Dedifferentiated amniotic fluid mesenchymal stem cell (primary cell): ENCODE data around the gene ZNF888.
"Not testable (repeated sequence)": the region's sequence is repeated elsewhere in the genome, so short reads cannot be mapped to it uniquely, and the experiment has no call there.

Source experiments
- DNase-seq: peaks from one replicate; pipeline ENCODE4 v3.0.0-alpha.2; 2016; ENCODE audit errors: extremely low spot score

Gene ZNF888

GRCh38 chr19:52922841-52923777 lies at the start of gene ZNF888:
TSS of gene ZNF888 (minus strand) at chr19:52923428. CDS start at chr19:52917873, 5,555 bp downstream.
- peak; percentile 62 for DNase-seq

- no peak for DNase-seq
Observed at GRCh38 chr19:52967772-52968171, 44.5 kb upstream of the ZNF888 start.

GRCh38 chr19:52963247-52963618 lies 40.0 kb upstream of the ZNF888 start:
- peak; percentile 15 for DNase-seq

DNA sequence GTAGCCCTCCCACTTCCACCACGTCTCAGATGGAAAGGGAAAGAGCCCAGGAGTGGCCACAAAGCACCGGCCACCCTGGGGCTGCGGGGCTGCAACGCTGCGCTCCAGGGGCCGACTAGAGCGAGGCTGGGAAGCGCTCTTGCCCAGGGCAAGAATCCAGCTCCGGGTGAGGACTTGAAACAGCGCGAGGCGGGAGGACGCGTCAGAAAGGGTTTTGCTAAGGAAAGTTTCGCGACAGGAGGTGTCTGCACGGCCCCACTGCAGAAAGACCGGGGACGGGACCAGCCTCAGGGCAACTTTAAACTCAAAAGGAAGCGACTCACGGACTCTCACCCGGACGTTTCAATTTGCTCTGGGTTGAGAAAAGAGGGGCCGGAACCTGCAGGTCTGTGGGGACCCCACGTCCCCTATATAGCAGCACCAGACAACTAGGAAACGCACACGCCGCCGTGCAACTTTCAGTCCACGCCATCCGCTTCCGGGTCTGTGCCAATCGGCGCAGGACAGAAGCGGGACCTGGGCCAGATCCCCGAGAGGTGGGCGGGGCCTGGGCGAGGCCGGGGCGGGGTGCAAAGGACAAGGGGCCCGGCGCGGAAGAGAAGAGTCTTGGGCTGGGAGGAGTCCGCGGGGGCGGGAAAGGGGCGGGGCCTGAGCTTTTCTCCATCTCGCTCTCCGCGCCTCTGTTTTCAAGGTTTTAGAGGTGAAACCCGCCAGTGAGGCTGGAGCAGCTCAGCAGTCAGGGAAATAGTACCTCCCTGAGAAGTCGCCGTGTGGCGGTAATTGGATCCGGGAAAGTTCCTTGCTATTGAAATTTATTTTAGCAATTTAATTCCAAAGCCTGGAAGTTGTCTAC lies 39.4 kb upstream of the ZNF888 start, which contains the start of gene ZNF816:
Gene ZNF816 (minus strand): TSS at position 488 of the 853 bp plus-strand sequence. CDS start 6,792 bp downstream, outside the sequence.
- peak; percentile 91 for DNase-seq

GRCh38 chr19:52961981-52962380 lies 38.8 kb upstream of the ZNF888 start:
- no peak for DNase-seq

GRCh38 chr19:52959613-52960295 lies 36.5 kb upstream of the ZNF888 start:
- DNase-seq = no peak

GRCh38 chr19:52957591-52957990 lies 34.4 kb upstream of the ZNF888 start:
- DNase-seq = no peak

DNA sequence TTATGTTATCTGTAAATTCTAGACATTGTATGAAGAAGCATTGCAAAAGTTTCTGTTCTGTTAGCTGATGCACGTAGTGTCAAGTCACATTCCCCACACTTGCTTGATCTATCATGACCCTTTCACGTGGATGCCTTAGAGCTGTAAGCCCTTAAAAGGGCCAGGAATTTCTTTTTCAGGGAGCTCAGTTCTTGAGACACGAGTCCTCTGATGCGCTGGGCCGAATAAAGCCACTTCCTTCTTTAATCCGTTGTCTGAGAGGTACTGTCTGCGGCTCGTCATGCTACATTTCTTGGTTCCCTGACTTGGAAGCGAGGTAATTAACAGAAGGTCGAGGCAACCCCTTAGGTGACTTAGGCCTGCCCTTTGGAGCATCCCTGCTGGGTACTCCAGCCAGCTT lies 33.7 kb upstream of the ZNF888 start:
- no peak for DNase-seq

DNA sequence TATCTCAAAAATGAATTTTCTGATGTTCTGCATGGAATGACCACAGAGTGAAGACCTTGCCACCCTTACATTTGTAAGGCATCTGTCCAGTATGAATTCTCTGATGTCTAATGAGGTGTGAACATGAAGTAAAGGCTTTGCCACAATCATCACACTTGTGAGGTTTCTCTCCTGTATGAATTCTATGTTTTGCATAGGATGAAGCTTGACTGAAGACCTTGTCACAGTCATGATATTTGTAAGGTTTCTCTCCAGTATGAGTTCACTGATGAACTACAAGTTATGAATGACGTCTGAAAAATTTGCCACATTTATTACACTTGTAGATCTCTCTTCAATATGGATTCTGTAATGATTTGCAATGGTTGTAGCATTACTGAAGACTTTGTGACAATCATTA lies 26.2 kb upstream of the ZNF888 start:
- no peak for DNase-seq

DNA sequence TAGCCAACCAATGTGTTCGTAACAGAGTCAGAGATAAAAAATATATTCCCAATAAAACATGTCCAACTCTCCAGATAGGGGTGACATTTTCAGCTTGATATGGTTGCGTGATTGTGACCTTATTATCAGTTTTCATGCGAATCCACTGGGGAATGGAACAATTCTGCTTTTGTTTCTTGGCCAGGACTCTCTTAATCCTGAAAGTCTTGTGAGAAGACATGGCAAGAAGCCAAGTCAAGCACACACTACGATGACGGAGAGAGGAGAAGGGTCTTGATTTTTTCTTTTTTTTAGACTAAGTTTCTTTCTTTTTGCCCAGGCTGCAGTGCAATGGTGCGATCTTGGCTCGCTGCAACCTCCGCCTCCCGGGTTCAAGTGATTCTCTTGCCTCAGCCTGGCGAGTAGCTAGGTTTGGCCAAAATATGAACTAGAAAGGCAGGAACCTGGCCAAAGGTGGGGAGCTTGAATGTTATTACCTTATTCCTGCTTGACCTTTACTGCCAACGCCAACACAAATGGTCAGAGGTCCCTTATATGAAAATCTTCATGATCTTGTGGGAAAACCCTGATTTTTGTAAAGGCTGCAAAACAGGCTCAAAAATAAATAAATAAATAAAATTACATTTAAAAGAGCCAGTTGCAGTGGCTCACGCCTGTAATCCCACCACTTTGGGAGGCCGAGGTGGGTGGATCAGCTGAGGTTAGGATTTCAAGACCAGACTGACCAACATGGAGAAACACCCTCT lies 25.0 kb upstream of the ZNF888 start:
- DNase-seq = no peak

DNA sequence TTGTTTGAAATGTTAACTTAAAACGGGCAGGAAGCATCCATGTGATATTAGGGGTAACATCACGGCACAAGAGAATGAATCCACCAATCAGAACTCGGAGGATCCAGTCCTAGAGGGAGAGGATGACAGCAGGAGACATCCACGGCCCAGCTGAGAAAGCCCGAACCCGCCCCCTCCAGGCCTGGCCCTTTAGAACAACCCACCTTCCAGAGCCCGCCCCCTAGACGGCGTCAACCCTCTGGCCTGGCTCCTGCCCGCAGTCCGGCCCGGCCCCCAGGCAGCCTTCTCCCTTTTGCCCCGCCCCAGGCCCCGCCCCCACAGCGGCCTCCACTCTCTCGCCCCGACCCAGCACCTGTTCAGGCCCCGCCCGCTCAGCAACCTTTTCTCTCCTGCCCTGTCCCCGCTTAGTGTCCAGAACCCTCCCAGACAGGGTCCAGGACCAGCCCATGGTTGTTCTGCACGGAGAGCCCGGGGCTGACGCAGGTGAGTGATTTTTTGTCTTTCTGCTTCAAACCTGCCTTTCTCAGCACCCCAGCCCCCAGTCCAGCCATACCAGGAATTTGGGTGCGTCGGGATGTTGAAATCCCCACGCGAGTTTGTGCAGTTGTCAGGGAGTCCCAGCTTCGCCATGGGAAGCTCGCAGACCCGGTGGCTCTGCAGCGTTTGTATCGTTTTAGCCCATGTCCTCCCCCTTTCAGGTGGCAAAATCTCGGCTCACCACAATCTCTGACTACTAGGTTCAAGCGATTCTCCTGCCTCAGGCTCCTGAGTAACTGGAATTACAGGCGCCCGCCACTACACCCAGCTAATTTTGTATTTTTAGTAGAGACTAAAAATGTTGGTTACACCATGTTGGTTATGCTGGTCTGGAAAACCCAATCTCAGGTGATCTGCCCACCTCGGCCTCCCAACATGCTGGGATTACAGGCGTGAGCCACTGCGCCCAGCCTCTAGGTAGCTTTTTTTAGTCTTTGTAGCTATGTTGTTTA lies 23.4 kb upstream of the ZNF888 start:
- no peak for DNase-seq

- DNase-seq = no peak
Observed at GRCh38 chr19:52945652-52946321, 22.6 kb upstream of the ZNF888 start.

DNA sequence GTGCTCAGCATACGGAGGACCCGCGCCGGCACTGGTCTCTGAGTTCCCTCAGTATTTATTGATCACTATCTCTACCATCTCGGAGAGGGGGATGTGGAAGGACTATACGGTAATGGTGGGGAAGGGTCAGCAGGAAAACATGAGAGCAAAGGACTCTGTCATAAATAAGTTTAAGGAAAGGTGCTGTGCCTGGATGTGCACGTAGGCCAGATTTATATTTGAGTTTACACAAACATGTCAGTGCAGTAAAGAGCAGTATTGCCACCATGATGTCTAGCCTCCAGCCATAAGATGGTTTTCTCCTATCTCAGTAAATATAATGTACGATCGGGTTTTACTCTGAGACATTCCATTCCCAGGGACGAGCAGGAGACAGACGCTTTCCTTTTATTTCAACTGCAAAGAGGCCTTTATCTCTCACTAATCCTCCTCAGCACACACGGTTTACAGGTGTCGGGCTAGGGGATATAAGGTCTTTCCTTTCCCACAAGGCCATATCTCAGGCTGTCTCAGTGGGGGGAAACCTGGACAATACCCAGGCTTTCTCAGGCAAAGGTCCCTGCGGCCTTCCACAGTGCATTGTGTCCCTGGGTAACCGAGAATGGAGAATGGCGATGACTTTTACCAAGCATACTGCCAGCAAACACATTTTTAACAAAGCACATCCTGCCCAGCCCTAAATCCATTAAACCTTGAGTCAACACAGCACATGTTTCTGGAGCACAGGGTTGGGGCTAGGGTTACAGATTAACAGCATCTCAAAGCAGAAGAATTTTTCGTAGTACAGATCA lies 21.7 kb upstream of the ZNF888 start:
- DNase-seq = not testable (repeated sequence)

DNA sequence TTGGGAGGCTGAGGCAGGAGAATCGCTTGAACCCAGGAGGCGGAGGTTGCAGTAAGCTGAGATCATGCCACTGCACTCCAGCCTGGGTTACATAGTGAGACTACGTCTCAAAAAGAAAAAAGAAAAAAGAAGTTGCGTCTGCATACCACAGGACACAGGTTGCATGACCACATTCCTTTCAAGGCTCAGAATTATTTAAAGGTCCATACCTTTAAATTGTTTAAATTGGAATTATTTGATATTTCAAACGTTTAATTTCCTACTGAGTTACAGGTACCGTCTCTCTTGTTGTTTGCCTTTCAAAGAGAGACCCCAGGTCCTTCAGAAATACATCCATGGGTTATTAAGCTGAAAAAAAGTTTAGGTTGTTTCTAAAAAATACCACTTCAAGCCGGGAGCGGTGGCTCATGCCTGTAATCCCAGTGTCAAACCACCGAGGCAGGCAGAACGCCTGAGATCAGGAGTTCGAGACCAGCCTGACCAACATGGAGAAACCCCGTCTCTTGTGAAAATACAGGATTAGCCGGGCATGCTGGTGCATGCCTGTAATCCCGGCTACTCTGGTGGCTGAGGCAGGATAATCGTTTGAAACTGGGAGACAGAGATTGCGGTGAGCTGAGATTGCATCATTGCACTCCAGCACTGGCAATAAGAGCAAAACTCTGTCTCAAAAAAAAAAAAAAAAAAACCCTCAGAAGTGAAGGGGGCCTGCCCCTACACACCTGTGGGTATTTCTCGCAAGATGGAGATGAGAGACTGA lies 20.8 kb upstream of the ZNF888 start:
- no peak for DNase-seq

DNA sequence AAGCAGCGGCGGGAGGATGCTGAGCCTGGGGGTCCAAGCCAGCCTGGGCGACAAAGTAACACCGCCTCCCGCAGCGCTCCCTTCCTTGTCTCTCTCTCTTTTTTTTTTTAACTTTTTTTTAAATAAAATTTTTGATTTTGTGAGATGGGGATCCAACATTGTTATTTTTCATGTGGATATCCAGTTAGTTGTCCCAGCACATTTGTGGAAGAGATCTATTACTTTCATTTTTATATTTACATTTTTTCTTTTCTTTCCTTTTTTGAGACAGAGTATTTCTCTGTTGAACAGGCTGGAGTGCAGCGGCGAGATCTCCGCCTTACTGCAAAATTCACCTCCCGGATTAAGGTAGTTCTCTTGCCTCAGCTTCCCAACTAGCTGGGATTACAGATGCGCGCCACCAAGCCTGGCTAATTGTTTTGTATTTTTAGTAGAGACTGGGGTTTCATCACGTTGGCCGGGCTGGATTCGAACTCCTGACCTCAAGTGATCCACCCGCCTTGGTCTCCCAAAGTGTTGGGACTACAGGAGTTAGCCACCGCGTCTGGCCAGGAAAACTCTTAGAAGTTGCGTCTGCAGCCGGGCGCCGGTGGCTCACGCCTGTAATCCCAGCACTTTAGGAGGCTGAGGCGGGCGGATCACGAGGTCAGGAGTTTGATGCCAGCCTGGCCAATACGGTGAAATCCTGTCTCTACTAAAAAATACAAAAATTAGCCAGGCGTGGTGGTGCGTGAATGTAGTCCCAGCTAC lies 20.1 kb upstream of the ZNF888 start:
- DNase-seq = no peak

- DNase-seq = peak; percentile 78
Observed at GRCh38 chr19:52942386-52943133, 19.3 kb upstream of the ZNF888 start.
